WTC11 (cell line): ENCODE data around the gene P3H2. TPM values are rescaled to one million over a fixed set of nuclear protein-coding genes. Genes with fewer than 3 reads are reported as not detected.

Source experiments
- ATAC-seq: fragments of 200-7000 bp; cut with Tn5 transposase; 2 replicates; pipeline ENCODE4 v1.10.0; 2021; ENCODE audit warnings: mild to moderate bottlenecking, moderate library complexity
- CTCF ChIA-PET: fragments of 300-600 bp; sonication (Branson Sonifier 250); formaldehyde crosslinking; loops from one replicate; lab custom pipeline; 2021; ENCODE audit warnings: antibody characterized with exemption; lab: Charles Lee
- POLR2A ChIA-PET: fragments of 350-600 bp; sonication (Branson Sonifier 250); formaldehyde crosslinking; loops from one replicate; lab custom pipeline; 2021; ENCODE audit warnings: antibody characterized with exemption; lab: Charles Lee
- DNase-seq: peaks from one replicate; pipeline ENCODE4 v3.0.0; 2021; ENCODE audit warnings: low spot score
- H3K27ac Mint-ChIP-seq: 2 replicates; pipeline ENCODE4 v1.8.0; 2021; ENCODE audit warnings: mixed read lengths
- H3K27me3 Mint-ChIP-seq: 2 replicates; pipeline ENCODE4 v1.8.0; 2021; ENCODE audit warnings: low read depth, mild to moderate bottlenecking, moderate library complexity, mixed read lengths
- H3K36me3 Mint-ChIP-seq: 2 replicates; pipeline ENCODE4 v1.8.0; 2021; ENCODE audit warnings: mixed read lengths
- H3K4me1 Mint-ChIP-seq: 2 replicates; pipeline ENCODE4 v1.8.0; 2022; ENCODE audit warnings: mixed read lengths
- H3K4me3 Mint-ChIP-seq: 2 replicates; pipeline ENCODE4 v1.8.0; 2021; ENCODE audit warnings: mild to moderate bottlenecking, moderate library complexity, mixed read lengths
- H3K9me3 Mint-ChIP-seq: 2 replicates; pipeline ENCODE4 v1.8.0; 2021; ENCODE audit warnings: mixed read lengths
- HMGA2 ChIP-seq: fragments of 250-450 bp; sonication (Bioruptor Pico); IDR thresholded peaks from 2 replicates; pipeline ENCODE4 v1.4.0; 2021; ENCODE audit warnings: mild to moderate bottlenecking, moderate library complexity
- JAZF1 ChIP-seq: fragments of 250-450 bp; sonication (Bioruptor Pico); IDR thresholded peaks from 2 replicates; pipeline ENCODE4 v1.9.0; 2021; ENCODE audit warnings: moderate library complexity, mild to moderate bottlenecking, inconsistent platforms
- JUN ChIP-seq: sonication (generic); formaldehyde crosslinking; IDR thresholded peaks from 2 replicates; pipeline ENCODE4 v1.8.0; 2023; ENCODE audit warnings: mild to moderate bottlenecking, missing genetic modification reagents
- MXD4 ChIP-seq: fragments of 250-450 bp; sonication (Bioruptor Pico); IDR thresholded peaks from 2 replicates; pipeline ENCODE4 v1.8.0; 2021; ENCODE audit warnings: mild to moderate bottlenecking, moderate library complexity, borderline replicate concordance
- NFATC4 ChIP-seq: fragments of 250-450 bp; sonication (Bioruptor Pico); IDR thresholded peaks from 2 replicates; pipeline ENCODE4 v1.9.0; 2021; ENCODE audit warnings: mild to moderate bottlenecking
- ZNF423 ChIP-seq: fragments of 250-450 bp; sonication (Bioruptor Pico); IDR thresholded peaks from 2 replicates; pipeline ENCODE4 v2.1.2; 2022; ENCODE audit warnings: mild to moderate bottlenecking, moderate library complexity
- total RNA-seq: library from RNA; stranded (reverse); gene quantifications from 3 replicates; pipeline ENCODE4 v1.2.3, GENCODE V29; 2021
- TF ChIP-seq, protein P1 (sequence below): sonication (generic); formaldehyde crosslinking; IDR thresholded peaks from 2 replicates; pipeline ENCODE4 v1.8.1; 2022; ENCODE audit warnings: mild to moderate bottlenecking, moderate library complexity, missing genetic modification reagents
- TF ChIP-seq, protein P2 (sequence below): sonication (generic); formaldehyde crosslinking; IDR thresholded peaks from 2 replicates; pipeline ENCODE4 v1.8.1; 2023; ENCODE audit warnings: mild to moderate bottlenecking, missing genetic modification reagents, moderate library complexity
- TF ChIP-seq, protein P3 (sequence below): sonication (generic); formaldehyde crosslinking; IDR thresholded peaks from 2 replicates; pipeline ENCODE4 v1.8.1; 2023; ENCODE audit warnings: mild to moderate bottlenecking, missing genetic modification reagents, borderline replicate concordance
- TF ChIP-seq, protein P4 (sequence below): sonication (generic); formaldehyde crosslinking; conservative IDR thresholded peaks from 2 replicates; pipeline ENCODE4 v1.8.1; 2023; ENCODE audit warnings: mild to moderate bottlenecking, low read depth, missing genetic modification reagents, moderate library complexity
- TF ChIP-seq, protein P5 (sequence below): sonication (generic); formaldehyde crosslinking; IDR thresholded peaks from 2 replicates; pipeline ENCODE4 v1.8.1; 2023; ENCODE audit warnings: mild to moderate bottlenecking, moderate library complexity, missing genetic modification reagents

The P3H2 gene
- total RNA-seq, 1 experiment from 2014 or later: 29.4 TPM

DNA sequence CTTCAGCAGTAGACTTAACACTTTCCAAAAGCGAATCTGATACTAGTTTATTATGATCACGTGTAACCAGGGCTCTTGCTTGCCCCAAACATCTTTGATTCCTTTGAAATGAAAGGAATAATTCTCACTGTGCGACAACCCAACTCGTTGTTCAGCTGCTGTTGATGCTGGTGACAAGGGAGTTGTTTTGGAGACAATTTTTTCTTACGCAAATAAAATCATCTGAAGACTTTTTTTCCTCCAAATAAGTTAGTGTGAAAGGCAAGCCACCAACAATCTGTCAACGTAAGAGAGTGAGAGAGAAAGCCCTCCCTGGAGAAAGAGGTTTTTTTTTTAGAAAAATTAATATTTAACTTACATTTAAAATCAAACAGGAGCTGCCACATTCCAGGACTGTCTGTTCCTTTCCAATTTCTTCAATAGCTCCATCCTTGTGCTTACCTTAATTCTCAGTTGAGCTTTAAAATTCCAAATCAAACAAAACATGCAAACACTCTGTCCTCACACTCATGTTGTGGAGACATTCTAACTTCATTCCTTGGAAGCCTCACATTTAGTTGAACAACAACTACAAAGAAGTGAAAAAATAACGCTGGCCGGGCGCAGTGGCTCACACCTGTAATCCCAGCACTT lies 4.9 kb upstream of the P3H2 start:
- DNase-seq (no peak), ATAC-seq (no peak)
- Mint-ChIP-seq H3K4me3 (no peak overlapping the region), H3K27me3 (peaks cover 6% of the 10 kb centered on the region), H3K36me3 (no peaks in the 10 kb centered on the region; the same call in 1 of the 2 replicates), H3K4me1 (peaks cover 23% of the 10 kb centered on the region), H3K27ac (no peak overlapping the region), H3K9me3 (no peaks in the 10 kb centered on the region)
- ChIA-PET CTCF (interaction anchor here (1.3 kb wide), 1 partner anchor 197 kb away, joined by 3 read pairs; the partner anchor contains the start of gene CLDN1), POLR2A (no interaction called here)
- TF ChIP-seq MXD4 (CRISPR knock-in tag) (no peak), JUN (CRISPR knock-in tag) (no peak), NFATC4 (no peak)
- TF ChIP-seq, protein P1, sequence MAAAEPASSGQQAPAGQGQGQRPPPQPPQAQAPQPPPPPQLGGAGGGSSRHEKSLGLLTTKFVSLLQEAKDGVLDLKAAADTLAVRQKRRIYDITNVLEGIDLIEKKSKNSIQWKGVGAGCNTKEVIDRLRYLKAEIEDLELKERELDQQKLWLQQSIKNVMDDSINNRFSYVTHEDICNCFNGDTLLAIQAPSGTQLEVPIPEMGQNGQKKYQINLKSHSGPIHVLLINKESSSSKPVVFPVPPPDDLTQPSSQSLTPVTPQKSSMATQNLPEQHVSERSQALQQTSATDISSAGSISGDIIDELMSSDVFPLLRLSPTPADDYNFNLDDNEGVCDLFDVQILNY: no peak
- TF ChIP-seq, protein P2, sequence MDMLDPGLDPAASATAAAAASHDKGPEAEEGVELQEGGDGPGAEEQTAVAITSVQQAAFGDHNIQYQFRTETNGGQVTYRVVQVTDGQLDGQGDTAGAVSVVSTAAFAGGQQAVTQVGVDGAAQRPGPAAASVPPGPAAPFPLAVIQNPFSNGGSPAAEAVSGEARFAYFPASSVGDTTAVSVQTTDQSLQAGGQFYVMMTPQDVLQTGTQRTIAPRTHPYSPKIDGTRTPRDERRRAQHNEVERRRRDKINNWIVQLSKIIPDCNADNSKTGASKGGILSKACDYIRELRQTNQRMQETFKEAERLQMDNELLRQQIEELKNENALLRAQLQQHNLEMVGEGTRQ (CRISPR knock-in tag): no peak

DNA sequence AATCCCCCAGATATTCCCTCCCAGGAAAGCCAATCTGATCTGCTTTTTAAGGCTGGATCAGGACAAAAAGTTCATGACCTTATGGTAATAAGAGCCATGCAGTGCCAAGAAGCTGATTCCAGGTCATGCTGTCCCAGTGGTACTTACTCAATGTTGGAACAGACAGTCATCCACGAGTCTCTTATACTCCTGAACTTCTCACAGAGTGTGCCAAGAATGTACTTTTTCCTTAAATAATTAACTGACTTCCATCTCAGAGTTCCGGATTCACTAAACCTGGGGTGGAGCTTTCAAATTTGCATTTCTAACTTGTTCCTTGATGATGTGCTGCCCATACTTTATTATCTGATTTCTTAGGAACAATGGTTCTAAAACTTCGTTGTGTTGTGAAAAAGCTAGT lies 3.4 kb upstream of the P3H2 start:
- H3K4me3 Mint-ChIP-seq: no peak overlapping the region
- H3K4me1 Mint-ChIP-seq: peaks cover 30% of the 10 kb centered on the region
- H3K36me3 Mint-ChIP-seq: no peaks in the 10 kb centered on the region
- H3K27me3 Mint-ChIP-seq: peaks cover 17% of the 10 kb centered on the region
- ChIA-PET POLR2A (no interaction called here), CTCF (interaction anchor here (1.0 to 1.1 kb wide), 2 partner anchors 91 to 163 kb away, joined by 3 read pairs; no protein-coding TSS in a partner anchor)
- TF ChIP-seq, protein P3, sequence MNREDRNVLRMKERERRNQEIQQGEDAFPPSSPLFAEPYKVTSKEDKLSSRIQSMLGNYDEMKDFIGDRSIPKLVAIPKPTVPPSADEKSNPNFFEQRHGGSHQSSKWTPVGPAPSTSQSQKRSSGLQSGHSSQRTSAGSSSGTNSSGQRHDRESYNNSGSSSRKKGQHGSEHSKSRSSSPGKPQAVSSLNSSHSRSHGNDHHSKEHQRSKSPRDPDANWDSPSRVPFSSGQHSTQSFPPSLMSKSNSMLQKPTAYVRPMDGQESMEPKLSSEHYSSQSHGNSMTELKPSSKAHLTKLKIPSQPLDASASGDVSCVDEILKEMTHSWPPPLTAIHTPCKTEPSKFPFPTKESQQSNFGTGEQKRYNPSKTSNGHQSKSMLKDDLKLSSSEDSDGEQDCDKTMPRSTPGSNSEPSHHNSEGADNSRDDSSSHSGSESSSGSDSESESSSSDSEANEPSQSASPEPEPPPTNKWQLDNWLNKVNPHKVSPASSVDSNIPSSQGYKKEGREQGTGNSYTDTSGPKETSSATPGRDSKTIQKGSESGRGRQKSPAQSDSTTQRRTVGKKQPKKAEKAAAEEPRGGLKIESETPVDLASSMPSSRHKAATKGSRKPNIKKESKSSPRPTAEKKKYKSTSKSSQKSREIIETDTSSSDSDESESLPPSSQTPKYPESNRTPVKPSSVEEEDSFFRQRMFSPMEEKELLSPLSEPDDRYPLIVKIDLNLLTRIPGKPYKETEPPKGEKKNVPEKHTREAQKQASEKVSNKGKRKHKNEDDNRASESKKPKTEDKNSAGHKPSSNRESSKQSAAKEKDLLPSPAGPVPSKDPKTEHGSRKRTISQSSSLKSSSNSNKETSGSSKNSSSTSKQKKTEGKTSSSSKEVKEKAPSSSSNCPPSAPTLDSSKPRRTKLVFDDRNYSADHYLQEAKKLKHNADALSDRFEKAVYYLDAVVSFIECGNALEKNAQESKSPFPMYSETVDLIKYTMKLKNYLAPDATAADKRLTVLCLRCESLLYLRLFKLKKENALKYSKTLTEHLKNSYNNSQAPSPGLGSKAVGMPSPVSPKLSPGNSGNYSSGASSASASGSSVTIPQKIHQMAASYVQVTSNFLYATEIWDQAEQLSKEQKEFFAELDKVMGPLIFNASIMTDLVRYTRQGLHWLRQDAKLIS (CRISPR knock-in tag): no peak
- TF ChIP-seq JAZF1 (CRISPR knock-in tag) (no peak), HMGA2 (CRISPR knock-in tag) (no peak), ZNF423 (CRISPR knock-in tag) (no peak)
- TF ChIP-seq, protein P4, sequence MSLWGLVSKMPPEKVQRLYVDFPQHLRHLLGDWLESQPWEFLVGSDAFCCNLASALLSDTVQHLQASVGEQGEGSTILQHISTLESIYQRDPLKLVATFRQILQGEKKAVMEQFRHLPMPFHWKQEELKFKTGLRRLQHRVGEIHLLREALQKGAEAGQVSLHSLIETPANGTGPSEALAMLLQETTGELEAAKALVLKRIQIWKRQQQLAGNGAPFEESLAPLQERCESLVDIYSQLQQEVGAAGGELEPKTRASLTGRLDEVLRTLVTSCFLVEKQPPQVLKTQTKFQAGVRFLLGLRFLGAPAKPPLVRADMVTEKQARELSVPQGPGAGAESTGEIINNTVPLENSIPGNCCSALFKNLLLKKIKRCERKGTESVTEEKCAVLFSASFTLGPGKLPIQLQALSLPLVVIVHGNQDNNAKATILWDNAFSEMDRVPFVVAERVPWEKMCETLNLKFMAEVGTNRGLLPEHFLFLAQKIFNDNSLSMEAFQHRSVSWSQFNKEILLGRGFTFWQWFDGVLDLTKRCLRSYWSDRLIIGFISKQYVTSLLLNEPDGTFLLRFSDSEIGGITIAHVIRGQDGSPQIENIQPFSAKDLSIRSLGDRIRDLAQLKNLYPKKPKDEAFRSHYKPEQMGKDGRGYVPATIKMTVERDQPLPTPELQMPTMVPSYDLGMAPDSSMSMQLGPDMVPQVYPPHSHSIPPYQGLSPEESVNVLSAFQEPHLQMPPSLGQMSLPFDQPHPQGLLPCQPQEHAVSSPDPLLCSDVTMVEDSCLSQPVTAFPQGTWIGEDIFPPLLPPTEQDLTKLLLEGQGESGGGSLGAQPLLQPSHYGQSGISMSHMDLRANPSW (CRISPR knock-in tag): no peak
- TF ChIP-seq, protein P5, sequence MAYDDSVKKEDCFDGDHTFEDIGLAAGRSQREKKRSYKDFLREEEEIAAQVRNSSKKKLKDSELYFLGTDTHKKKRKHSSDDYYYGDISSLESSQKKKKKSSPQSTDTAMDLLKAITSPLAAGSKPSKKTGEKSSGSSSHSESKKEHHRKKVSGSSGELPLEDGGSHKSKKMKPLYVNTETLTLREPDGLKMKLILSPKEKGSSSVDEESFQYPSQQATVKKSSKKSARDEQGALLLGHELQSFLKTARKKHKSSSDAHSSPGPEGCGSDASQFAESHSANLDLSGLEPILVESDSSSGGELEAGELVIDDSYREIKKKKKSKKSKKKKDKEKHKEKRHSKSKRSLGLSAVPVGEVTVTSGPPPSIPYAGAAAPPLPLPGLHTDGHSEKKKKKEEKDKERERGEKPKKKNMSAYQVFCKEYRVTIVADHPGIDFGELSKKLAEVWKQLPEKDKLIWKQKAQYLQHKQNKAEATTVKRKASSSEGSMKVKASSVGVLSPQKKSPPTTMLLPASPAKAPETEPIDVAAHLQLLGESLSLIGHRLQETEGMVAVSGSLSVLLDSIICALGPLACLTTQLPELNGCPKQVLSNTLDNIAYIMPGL (CRISPR knock-in tag): no peak
- ATAC-seq: no peak
- H3K27ac Mint-ChIP-seq: no peak overlapping the region
- DNase-seq: no peak
- no peaks in the 10 kb centered on the region for H3K9me3 Mint-ChIP-seq
